ENCODE results near the gene MED12L. TPM values are rescaled to one million over a fixed set of nuclear protein-coding genes. Genes with fewer than 3 reads are reported as not detected.

The MED12L gene
- total RNA-seq, 1 experiment from 2014 or later: 14.9 TPM

- no CpG with 5 or more reads among the region's 3 CpGs for WGBS (ENCODE audit: extremely low coverage, insufficient read length, low lambda C conversion rate)
- H3K4me1 Mint-ChIP-seq: peaks cover 2 to 8% of the 10 kb centered on the region in 2 experiments
Observed at GRCh38 chr3:151327571-151328198, 242.2 kb downstream of the MED12L start.

More at GRCh38 chr3:151327571-151328198, 242.2 kb downstream of the MED12L start:
- no peaks in the 10 kb centered on the region for H3K36me3 Mint-ChIP-seq (ENCODE audit: insufficient read depth in 1 of 3, low read depth in 3 of 3)
- no peaks in the 10 kb centered on the region for H3K9me3 Mint-ChIP-seq
- H3K9me3 ChIP-seq (ENCODE audit: control insufficient read depth, low read depth, low read length): no peaks in the 10 kb centered on the region
- no peak overlapping the region for H3K27ac ChIP-seq (ENCODE audit: insufficient read length, low read depth, low read length)
- H3K27ac Mint-ChIP-seq: peak overlapping the region in 1 of 3 experiments; percentile 29; a peak in 1 of 7 replicates
- H3K23me2 ChIP-seq (ENCODE audit: insufficient read length, low read depth, low read length, poor library complexity, severe bottlenecking): no peaks in the 10 kb centered on the region
- H3K14ac ChIP-seq (ENCODE audit: insufficient read depth, low read length): no peak overlapping the region
- no peak overlapping the region for H2BK20ac ChIP-seq (ENCODE audit: low read depth, low read length, poor library complexity, severe bottlenecking)
- no peak overlapping the region for H3K23ac ChIP-seq (ENCODE audit: insufficient read length, low read depth, low read length)
- H3K56ac ChIP-seq (ENCODE audit: insufficient read length, low read depth, low read length): no peak overlapping the region
- H4K20me1 ChIP-seq (ENCODE audit: control insufficient read depth, insufficient read depth, insufficient read length): no peaks in the 10 kb centered on the region
- no peak overlapping the region for H2AFZ ChIP-seq (ENCODE audit: low read length)
- H3K4me1 ChIP-seq (ENCODE audit: insufficient read depth, low read length): no peaks in the 10 kb centered on the region
- no peaks in the 10 kb centered on the region for H3K79me2 ChIP-seq (ENCODE audit: insufficient read depth, low read length)
- H3K4me2 ChIP-seq (ENCODE audit: insufficient read depth, insufficient read length, low read length): no peak overlapping the region
- H2AK5ac ChIP-seq (ENCODE audit: insufficient read length, low read length): no peak overlapping the region
- no peak overlapping the region for H4K5ac ChIP-seq (ENCODE audit: insufficient read length, low read depth, low read length)
- no peak overlapping the region for H4K8ac ChIP-seq (replicated peaks; ENCODE audit: insufficient read length, low read depth, low read length)
- no peak overlapping the region for H3K4me3 Mint-ChIP-seq
- no peak overlapping the region for H2BK5ac ChIP-seq (ENCODE audit: insufficient read length, low read length)
- peak; percentile 81 for TF ChIP-seq CTCF (conservative IDR thresholded peaks at IDR 0.05)
- no peak overlapping the region for H2BK12ac ChIP-seq (ENCODE audit: insufficient read length, low read depth, low read length)
- H4K91ac ChIP-seq (ENCODE audit: insufficient read length, low read depth, low read length): no peak overlapping the region
- no peak overlapping the region for H2BK120ac ChIP-seq (ENCODE audit: low read depth, low read length, poor library complexity, severe bottlenecking)
- H3T11ph ChIP-seq (ENCODE audit: low read length): no peak overlapping the region
- H3K18ac ChIP-seq (ENCODE audit: insufficient read length, low read depth, low read length): no peak overlapping the region
- H3K79me1 ChIP-seq (ENCODE audit: insufficient read depth, low read depth, low read length, poor library complexity, severe bottlenecking): no peaks in the 10 kb centered on the region
- no peaks in the 10 kb centered on the region for H3K27me3 Mint-ChIP-seq (ENCODE audit: low read depth)
- no peak for DNase-seq
- H3K4ac ChIP-seq (ENCODE audit: low read depth, low read length): no peak overlapping the region
- no peak overlapping the region for H2BK15ac ChIP-seq (ENCODE audit: low read depth, low read length)
- H3K27me3 ChIP-seq (ENCODE audit: insufficient read depth, low read length): no peaks in the 10 kb centered on the region
- no peak overlapping the region for H3K9ac ChIP-seq (ENCODE audit: extremely low read depth, insufficient read length, low read length)

Data from H9 (cell line).